ENCODE data around the gene THBS1.

Gene THBS1

DNA sequence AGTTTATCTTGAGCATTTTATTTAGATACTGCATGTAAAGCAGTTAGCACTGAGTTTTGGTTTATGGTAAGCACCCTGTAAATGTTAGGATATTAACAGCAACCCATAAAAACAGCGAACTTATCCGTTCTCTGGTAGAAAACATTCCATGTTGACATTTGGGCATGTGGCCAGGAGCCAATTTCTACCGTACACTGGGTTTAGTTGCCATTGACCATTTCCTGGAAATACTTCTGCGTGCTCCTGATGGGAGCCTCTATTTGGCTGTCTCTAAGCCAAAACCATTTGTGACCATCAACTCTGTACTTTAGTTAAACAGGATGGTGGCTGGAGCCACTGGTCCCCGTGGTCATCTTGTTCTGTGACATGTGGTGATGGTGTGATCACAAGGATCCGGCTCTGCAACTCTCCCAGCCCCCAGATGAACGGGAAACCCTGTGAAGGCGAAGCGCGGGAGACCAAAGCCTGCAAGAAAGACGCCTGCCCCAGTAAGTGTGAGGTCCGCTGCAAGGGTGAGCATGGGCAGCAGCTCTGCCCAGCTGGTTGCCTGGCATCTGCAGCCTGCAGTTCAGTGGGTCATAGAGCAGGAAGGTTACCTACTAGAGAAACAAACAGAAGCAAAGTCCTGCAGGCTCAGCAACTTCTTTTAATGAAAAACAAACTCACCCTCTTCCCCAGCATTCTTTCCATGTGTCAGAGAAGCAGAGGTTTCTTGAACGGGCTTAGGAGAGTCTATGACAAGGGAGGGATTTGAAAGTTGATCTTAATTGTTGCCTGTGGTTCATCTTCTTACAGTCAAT, 7.1 kb downstream of the THBS1 start:
- DNase-seq (ENCODE audit: low read depth) = peak; percentile 72
- TF ChIP-seq, protein P1, sequence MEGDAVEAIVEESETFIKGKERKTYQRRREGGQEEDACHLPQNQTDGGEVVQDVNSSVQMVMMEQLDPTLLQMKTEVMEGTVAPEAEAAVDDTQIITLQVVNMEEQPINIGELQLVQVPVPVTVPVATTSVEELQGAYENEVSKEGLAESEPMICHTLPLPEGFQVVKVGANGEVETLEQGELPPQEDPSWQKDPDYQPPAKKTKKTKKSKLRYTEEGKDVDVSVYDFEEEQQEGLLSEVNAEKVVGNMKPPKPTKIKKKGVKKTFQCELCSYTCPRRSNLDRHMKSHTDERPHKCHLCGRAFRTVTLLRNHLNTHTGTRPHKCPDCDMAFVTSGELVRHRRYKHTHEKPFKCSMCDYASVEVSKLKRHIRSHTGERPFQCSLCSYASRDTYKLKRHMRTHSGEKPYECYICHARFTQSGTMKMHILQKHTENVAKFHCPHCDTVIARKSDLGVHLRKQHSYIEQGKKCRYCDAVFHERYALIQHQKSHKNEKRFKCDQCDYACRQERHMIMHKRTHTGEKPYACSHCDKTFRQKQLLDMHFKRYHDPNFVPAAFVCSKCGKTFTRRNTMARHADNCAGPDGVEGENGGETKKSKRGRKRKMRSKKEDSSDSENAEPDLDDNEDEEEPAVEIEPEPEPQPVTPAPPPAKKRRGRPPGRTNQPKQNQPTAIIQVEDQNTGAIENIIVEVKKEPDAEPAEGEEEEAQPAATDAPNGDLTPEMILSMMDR (IDR thresholded peaks at IDR 0.05; ENCODE audit: low read length, missing control alignments) = no peak
- no peak overlapping the region for H3K4me3 ChIP-seq (replicated peaks; ENCODE audit: low read depth, low read length)

DNA sequence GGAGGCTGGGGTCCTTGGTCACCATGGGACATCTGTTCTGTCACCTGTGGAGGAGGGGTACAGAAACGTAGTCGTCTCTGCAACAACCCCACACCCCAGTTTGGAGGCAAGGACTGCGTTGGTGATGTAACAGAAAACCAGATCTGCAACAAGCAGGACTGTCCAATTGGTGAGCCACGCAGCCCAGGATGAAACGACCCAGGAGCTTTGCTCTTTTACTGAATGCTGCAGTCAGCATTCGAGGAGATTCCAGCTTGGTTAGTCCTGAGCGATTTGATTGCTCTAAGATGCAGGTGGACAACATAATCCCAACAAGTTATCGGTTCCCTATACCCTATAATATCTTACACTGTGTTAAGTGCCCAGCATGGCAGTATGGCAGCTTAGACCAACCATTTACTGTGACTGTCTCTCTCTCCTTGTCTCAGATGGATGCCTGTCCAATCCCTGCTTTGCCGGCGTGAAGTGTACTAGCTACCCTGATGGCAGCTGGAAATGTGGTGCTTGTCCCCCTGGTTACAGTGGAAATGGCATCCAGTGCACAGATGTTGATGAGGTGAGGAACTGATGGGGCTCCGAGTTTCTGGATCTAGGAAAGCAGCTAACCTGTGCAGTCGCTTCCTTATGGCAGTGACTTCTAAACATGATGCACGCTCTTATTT, 7.8 kb downstream of the THBS1 start:
- peak; percentile 59 for DNase-seq (ENCODE audit: low read depth)
- H3K4me3 ChIP-seq (replicated peaks; ENCODE audit: low read depth, low read length) = no peak overlapping the region
- TF ChIP-seq, protein P1 (IDR thresholded peaks at IDR 0.05; ENCODE audit: low read length, missing control alignments) = no peak

DNA sequence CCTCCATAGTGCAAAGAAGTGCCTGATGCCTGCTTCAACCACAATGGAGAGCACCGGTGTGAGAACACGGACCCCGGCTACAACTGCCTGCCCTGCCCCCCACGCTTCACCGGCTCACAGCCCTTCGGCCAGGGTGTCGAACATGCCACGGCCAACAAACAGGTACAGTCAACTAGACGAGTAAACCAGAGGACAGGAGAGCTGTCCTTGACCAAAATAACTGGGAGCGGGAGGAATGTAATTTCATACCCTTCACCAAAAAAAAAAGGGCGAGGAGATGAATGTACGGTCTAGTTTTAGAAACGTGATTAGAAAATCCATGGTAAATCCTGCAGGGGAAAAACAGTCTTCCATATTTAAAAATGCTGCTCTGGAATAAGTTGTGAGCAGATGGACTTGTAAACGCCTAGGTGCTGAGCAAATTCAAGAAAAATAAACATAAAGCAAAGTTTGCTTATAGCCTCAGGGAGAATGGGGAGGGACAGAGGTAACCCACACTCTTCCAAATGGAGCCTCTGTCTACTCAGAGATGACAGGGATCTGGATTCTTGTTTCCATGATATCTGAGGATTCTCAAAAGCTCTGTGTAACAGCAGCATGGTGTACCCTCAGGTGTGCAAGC, 8.4 kb downstream of the THBS1 start:
- TF ChIP-seq, protein P1 (IDR thresholded peaks at IDR 0.05; ENCODE audit: low read length, missing control alignments) = no peak
- H3K4me3 ChIP-seq (replicated peaks; ENCODE audit: low read depth, low read length) = no peak overlapping the region
- DNase-seq (ENCODE audit: low read depth) = no peak

DNA sequence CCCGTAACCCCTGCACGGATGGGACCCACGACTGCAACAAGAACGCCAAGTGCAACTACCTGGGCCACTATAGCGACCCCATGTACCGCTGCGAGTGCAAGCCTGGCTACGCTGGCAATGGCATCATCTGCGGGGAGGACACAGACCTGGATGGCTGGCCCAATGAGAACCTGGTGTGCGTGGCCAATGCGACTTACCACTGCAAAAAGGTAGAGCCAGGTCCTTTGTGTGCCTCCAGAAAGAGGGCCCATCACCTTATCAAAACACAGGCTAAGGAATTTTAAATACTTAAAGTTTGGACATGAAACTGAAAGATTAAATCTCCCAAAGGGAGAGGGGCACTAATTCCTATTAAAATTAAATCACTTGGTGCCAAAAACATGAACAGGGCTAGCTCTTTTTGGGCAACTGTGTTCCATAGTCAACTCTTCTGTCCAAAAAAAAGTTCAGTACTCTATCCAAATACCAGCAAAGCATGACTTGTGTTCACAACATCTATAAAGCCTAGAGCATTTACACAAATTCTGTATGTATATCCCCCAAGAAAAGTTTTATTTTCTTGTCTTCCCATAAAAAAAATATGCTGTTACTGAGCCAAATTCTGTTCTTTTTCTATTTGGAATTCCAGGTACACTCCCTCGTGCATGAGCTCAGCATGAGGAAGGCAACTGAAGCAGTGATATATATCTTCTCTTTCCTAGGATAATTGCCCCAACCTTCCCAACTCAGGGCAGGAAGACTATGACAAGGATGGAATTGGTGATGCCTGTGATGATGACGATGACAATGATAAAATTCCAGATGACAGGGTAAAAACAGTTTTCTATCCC, 9.2 kb downstream of the THBS1 start:
- TF ChIP-seq, protein P1 (IDR thresholded peaks at IDR 0.05; ENCODE audit: low read length, missing control alignments) = no peak
- no peak overlapping the region for H3K4me3 ChIP-seq (replicated peaks; ENCODE audit: low read depth, low read length)
- peak; percentile 62 for DNase-seq (ENCODE audit: low read depth)

DNA sequence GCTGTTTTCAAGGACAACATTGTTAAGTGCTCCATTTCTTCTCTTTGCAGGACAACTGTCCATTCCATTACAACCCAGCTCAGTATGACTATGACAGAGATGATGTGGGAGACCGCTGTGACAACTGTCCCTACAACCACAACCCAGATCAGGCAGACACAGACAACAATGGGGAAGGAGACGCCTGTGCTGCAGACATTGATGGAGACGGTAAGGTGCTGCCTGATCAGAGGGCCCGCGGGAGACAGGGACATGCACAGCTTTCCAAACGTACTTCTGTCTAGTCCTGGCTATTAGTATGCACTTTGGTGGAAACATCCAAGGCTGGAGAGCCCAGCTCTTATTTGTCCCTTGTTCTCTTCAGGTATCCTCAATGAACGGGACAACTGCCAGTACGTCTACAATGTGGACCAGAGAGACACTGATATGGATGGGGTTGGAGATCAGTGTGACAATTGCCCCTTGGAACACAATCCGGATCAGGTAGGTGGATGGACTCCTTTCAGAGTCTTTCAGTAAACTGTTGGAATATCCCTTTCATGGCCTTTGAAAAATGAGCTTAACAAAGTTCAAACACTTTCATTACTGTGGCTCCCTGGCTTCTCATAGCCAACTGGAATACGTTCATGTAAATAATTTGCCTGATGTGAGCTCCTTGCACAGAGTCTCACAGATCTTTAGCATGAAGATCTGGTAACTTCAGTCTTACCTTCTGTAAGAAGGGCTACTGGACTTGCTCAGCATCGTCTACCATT, 10.4 kb downstream of the THBS1 start:
- TF ChIP-seq, protein P1 (IDR thresholded peaks at IDR 0.05; ENCODE audit: low read length, missing control alignments) = no peak
- no peak overlapping the region for H3K4me3 ChIP-seq (replicated peaks; ENCODE audit: low read depth, low read length)
- DNase-seq (ENCODE audit: low read depth) = peak; percentile 61

DNA sequence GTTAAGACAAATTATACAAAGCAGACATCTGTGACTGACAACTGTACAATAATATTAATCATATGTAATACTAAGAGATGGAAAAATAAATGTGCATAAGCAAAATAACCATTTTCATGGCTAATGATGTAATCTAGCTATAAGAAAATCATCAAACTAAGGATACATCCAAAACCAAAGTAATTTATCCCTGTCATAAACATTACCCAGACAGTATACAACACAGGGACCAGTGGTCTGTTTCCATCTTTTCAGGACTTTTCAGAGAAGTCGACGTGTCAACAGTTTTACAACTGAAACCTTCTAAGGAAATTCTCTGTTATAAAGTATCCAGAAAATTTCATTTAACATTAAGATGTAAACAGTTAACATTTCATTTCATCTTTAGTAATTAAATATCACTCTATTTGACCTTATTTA, 11.0 kb downstream of the THBS1 start:
- peak; percentile 62 for DNase-seq (ENCODE audit: low read depth)
- TF ChIP-seq, protein P1 (IDR thresholded peaks at IDR 0.05; ENCODE audit: low read length, missing control alignments) = no peak
- H3K4me3 ChIP-seq (replicated peaks; ENCODE audit: low read depth, low read length) = no peak overlapping the region

Measured in fibroblast of pulmonary artery (primary cell).